Measurements from ENCODE around the gene FNDC3B.

FNDC3B gene

GRCh38 chr3:172369590-172370259, 330.3 kb downstream of the FNDC3B start:
- DNase-seq (ENCODE audit: low read depth) = no peak

- DNase-seq (ENCODE audit: low read depth) = no peak
These were observed 331.0 kb downstream of the FNDC3B start for GRCh38 chr3:172370419-172370818.

- DNase-seq (ENCODE audit: low read depth) = no peak
These were observed 332.2 kb downstream of the FNDC3B start for GRCh38 chr3:172371544-172371943.

GRCh38 chr3:172372895-172373294, 333.5 kb downstream of the FNDC3B start:
- DNase-seq (ENCODE audit: low read depth) = no peak

- DNase-seq (ENCODE audit: low read depth) = no peak
These were observed 334.5 kb downstream of the FNDC3B start for GRCh38 chr3:172373912-172374311.

GRCh38 chr3:172375206-172375850, 335.9 kb downstream of the FNDC3B start:
- DNase-seq (ENCODE audit: low read depth) = no peak

- DNase-seq (ENCODE audit: low read depth) = no peak
These were observed 337.0 kb downstream of the FNDC3B start for GRCh38 chr3:172376402-172376801.

GRCh38 chr3:172376881-172377280, 337.5 kb downstream of the FNDC3B start:
- DNase-seq (ENCODE audit: low read depth) = no peak

- DNase-seq (ENCODE audit: low read depth) = no peak
These were observed 339.1 kb downstream of the FNDC3B start for GRCh38 chr3:172378439-172378838.

- DNase-seq (ENCODE audit: low read depth) = no peak
These were observed 340.0 kb downstream of the FNDC3B start for GRCh38 chr3:172379372-172379771.

GRCh38 chr3:172380632-172381031, 341.3 kb downstream of the FNDC3B start:
- no peak for DNase-seq (ENCODE audit: low read depth)

- DNase-seq (ENCODE audit: low read depth) = no peak
These were observed 344.0 kb downstream of the FNDC3B start for GRCh38 chr3:172383306-172383796.

GRCh38 chr3:172384836-172385235, 345.5 kb downstream of the FNDC3B start:
- DNase-seq (ENCODE audit: low read depth) = no peak

GRCh38 chr3:172387728-172388127, 348.4 kb downstream of the FNDC3B start:
- DNase-seq (ENCODE audit: low read depth) = no peak

- no peak for DNase-seq (ENCODE audit: low read depth)
These were observed 349.2 kb downstream of the FNDC3B start for GRCh38 chr3:172388412-172389078.

- DNase-seq (ENCODE audit: low read depth) = no peak
These were observed 351.4 kb downstream of the FNDC3B start for GRCh38 chr3:172390792-172391191.

- DNase-seq (ENCODE audit: low read depth) = no peak
These were observed 352.4 kb downstream of the FNDC3B start for GRCh38 chr3:172391592-172392302.

- DNase-seq (ENCODE audit: low read depth) = no peak
These were observed 355.3 kb downstream of the FNDC3B start for GRCh38 chr3:172394692-172395091.

GRCh38 chr3:172396400-172396799, 357.0 kb downstream of the FNDC3B start:
- DNase-seq (ENCODE audit: low read depth) = no peak

- DNase-seq (ENCODE audit: low read depth) = no peak
These were observed 358.5 kb downstream of the FNDC3B start for GRCh38 chr3:172397716-172398405.

GRCh38 chr3:172398484-172398883, 359.1 kb downstream of the FNDC3B start:
- no peak for DNase-seq (ENCODE audit: low read depth)

- no peak for DNase-seq (ENCODE audit: low read depth)
These were observed 362.7 kb downstream of the FNDC3B start for GRCh38 chr3:172402090-172402489.

Measured in activated T-helper 9 cell treated with anti-CD3 and anti-CD28 coated beads, Interleukin-2, amount 50 U/mL, for 16 hours (primary cell).